GM20431 (cell line): ENCODE results near the gene GRAPL.
"Not testable (repeated sequence)": the region's sequence is repeated elsewhere in the genome, so short reads cannot be mapped to it uniquely, and the experiment has no call there.

Experiments used
- in situ Hi-C: fragments of 300-500 bp; cut with MseI, MboI; formaldehyde crosslinking; loops from one replicate; pipeline ENCODE4 v1.15.0; 2020; ENCODE audit warnings: low sequenced_read_pairs; ENCODE audit not compliant: unreplicated experiment

Gene GRAPL

GRCh38 chr17:19136138-19136537 is 8.7 kb downstream of the GRAPL start:
- in situ Hi-C loops = not testable (repeated sequence)

- in situ Hi-C loops = not testable (repeated sequence)
Measured at GRCh38 chr17:19136605-19137004, 9.2 kb downstream of the GRAPL start.

GRCh38 chr17:19137959-19138358 is 10.6 kb downstream of the GRAPL start:
- in situ Hi-C loops = not testable (repeated sequence)

- in situ Hi-C loops = not testable (repeated sequence)
Measured at GRCh38 chr17:19141366-19142155, 14.2 kb downstream of the GRAPL start.

GRCh38 chr17:19142419-19142818 is 15.0 kb downstream of the GRAPL start:
- in situ Hi-C loops = not testable (repeated sequence)

GRCh38 chr17:19143097-19143777 is 15.8 kb downstream of the GRAPL start:
- in situ Hi-C loops = not testable (repeated sequence)

- in situ Hi-C loops = not testable (repeated sequence)
Measured at GRCh38 chr17:19144373-19144772, 17.0 kb downstream of the GRAPL start.

GRCh38 chr17:19145471-19145870 is 18.1 kb downstream of the GRAPL start:
- in situ Hi-C loops = not testable (repeated sequence)

GRCh38 chr17:19150678-19151615 is 23.6 kb downstream of the GRAPL start:
- in situ Hi-C loops = not testable (repeated sequence)

- in situ Hi-C loops = not testable (repeated sequence)
Measured at GRCh38 chr17:19157628-19158027, 30.2 kb downstream of the GRAPL start.

- in situ Hi-C loops = not testable (repeated sequence)
Measured at GRCh38 chr17:19158478-19158877, 31.1 kb downstream of the GRAPL start.

GRCh38 chr17:19158938-19159337 is 31.5 kb downstream of the GRAPL start:
- in situ Hi-C loops = not testable (repeated sequence)

GRCh38 chr17:19161308-19162107 is 34.1 kb downstream of the GRAPL start:
- in situ Hi-C loops = not testable (repeated sequence)

- in situ Hi-C loops = not testable (repeated sequence)
Measured at GRCh38 chr17:19162384-19163216, 35.2 kb downstream of the GRAPL start.

GRCh38 chr17:19174422-19174821 is 47.0 kb downstream of the GRAPL start:
- in situ Hi-C loops = not testable (repeated sequence)

- in situ Hi-C loops = not testable (repeated sequence)
Measured at GRCh38 chr17:19175410-19175809, 48.0 kb downstream of the GRAPL start.

GRCh38 chr17:19181040-19181875 is 53.9 kb downstream of the GRAPL start:
- in situ Hi-C loops = not testable (repeated sequence)
